Neural cell (in vitro differentiated cells): ENCODE results near the gene ATPAF1. TPM values are rescaled to one million over a fixed set of nuclear protein-coding genes. Genes with fewer than 3 reads are reported as not detected.

Source experiments
- H2AFZ ChIP-seq: fragments of 200-600, 300-800 bp; sonication (generic), shearing (Covaris generic); 2 replicates; pipeline ENCODE4 v1.6.0; 2014; ENCODE audit warnings: low read depth, mild to moderate bottlenecking, antibody characterized with exemption, low read length, moderate library complexity
- H3F3A ChIP-seq: fragments of 200-600 bp; shearing (Covaris generic); 2 replicates; pipeline ENCODE4 v1.6.1; 2016; ENCODE audit warnings: mild to moderate bottlenecking, moderate library complexity, mixed read lengths, antibody characterized with exemption, low read length; ENCODE audit not compliant: insufficient read depth, poor library complexity, severe bottlenecking
- H3K27ac ChIP-seq: fragments of 200-600, 300-800 bp; sonication (generic), shearing (Covaris generic); 2 replicates; pipeline ENCODE4 v1.5.1; 2014; ENCODE audit warnings: mild to moderate bottlenecking, low read length, moderate library complexity
- H3K27me3 ChIP-seq: fragments of 300-800, 200-600 bp; sonication (generic), shearing (Covaris generic); 2 replicates; pipeline ENCODE4 v1.6.0; 2014; ENCODE audit warnings: mild to moderate bottlenecking, low read depth, low read length, moderate library complexity; ENCODE audit not compliant: insufficient read depth
- H3K36me3 ChIP-seq: fragments of 300-800, 200-600 bp; sonication (generic), shearing (Covaris generic); 2 replicates; pipeline ENCODE4 v1.5.1; 2014; ENCODE audit warnings: mild to moderate bottlenecking, antibody characterized with exemption, low read length, moderate library complexity; ENCODE audit not compliant: insufficient read depth
- H3K4me2 ChIP-seq: fragments of 300-800, 200-600 bp; sonication (generic), shearing (Covaris generic); 2 replicates; pipeline ENCODE4 v1.6.0; 2014; ENCODE audit warnings: mild to moderate bottlenecking, low read length
- H3K4me3 ChIP-seq: fragments of 300-800, 200-600 bp; sonication (generic), shearing (Covaris generic); 2 replicates; pipeline ENCODE4 v1.5.1; 2014; ENCODE audit warnings: mild to moderate bottlenecking, low read length, moderate library complexity
- H3K79me2 ChIP-seq: fragments of 200-600 bp; shearing (Covaris generic); replicated peaks from 2 replicates; pipeline ENCODE4 v1.6.0; 2014; ENCODE audit warnings: mild to moderate bottlenecking, low read length, moderate library complexity; ENCODE audit not compliant: insufficient read depth
- H3K9ac ChIP-seq: fragments of 300-800, 200-600 bp; sonication (generic), shearing (Covaris generic); 2 replicates; pipeline ENCODE4 v1.6.1; 2016; ENCODE audit warnings: mild to moderate bottlenecking, low read length, mixed read lengths
- H3K9me2 ChIP-seq: fragments of 200-600 bp; shearing (Covaris generic); 2 replicates; pipeline ENCODE4 v1.6.1; 2016; ENCODE audit warnings: mild to moderate bottlenecking, low read length, mixed read lengths; ENCODE audit not compliant: insufficient read depth
- H3K9me3 ChIP-seq: fragments of 200-600, 300-800 bp; sonication (generic), shearing (Covaris generic); 2 replicates; pipeline ENCODE4 v1.6.1; 2016; ENCODE audit warnings: mild to moderate bottlenecking, mixed run types, low read length, moderate library complexity, mixed read lengths
- H4K20me1 ChIP-seq: fragments of 200-600 bp; shearing (Covaris generic); 2 replicates; pipeline ENCODE4 v1.6.1; 2016; ENCODE audit warnings: mild to moderate bottlenecking, mixed run types; ENCODE audit not compliant: insufficient read depth
- CTCF ChIP-seq: fragments of 450-650 bp; IDR thresholded peaks from 2 replicates; pipeline ENCODE4 v1.5.1; 2014; ENCODE audit warnings: antibody characterized with exemption, mild to moderate bottlenecking, moderate library complexity; ENCODE audit not compliant: poor library complexity, severe bottlenecking
- EP300 ChIP-seq: fragments of 450-650 bp; conservative IDR thresholded peaks from 2 replicates; pipeline ENCODE4 v1.6.1; 2014; ENCODE audit warnings: antibody characterized with exemption, mild to moderate bottlenecking, moderate library complexity; ENCODE audit not compliant: poor library complexity, severe bottlenecking
- EZH2 ChIP-seq: fragments of 200-600, 300-800 bp; shearing (Covaris generic), sonication (generic); IDR thresholded peaks from 2 replicates; pipeline ENCODE4 v1.6.1; 2014; ENCODE audit warnings: antibody characterized with exemption, low read length, borderline replicate concordance, mild to moderate bottlenecking; ENCODE audit not compliant: insufficient read depth, poor library complexity, severe bottlenecking
- MXI1 ChIP-seq: fragments of 450-650 bp; conservative IDR thresholded peaks from 2 replicates; pipeline ENCODE4 v1.6.1; 2014; ENCODE audit warnings: antibody characterized with exemption, mild to moderate bottlenecking; ENCODE audit not compliant: poor library complexity, severe bottlenecking
- RAD21 ChIP-seq: fragments of 450-650 bp; conservative IDR thresholded peaks from 2 replicates; pipeline ENCODE4 v1.6.1; 2014; ENCODE audit warnings: antibody characterized with exemption, mild to moderate bottlenecking, moderate library complexity
- REST ChIP-seq: IDR thresholded peaks from 2 replicates; pipeline ENCODE4 v1.6.1; 2012; ENCODE audit warnings: borderline replicate concordance
- SMC3 ChIP-seq: fragments of 450-650 bp; conservative IDR thresholded peaks from 2 replicates; pipeline ENCODE4 v1.6.1; 2014; ENCODE audit warnings: antibody characterized with exemption, mild to moderate bottlenecking, moderate library complexity; ENCODE audit not compliant: poor library complexity
- TAF1 ChIP-seq: IDR thresholded peaks from 2 replicates; pipeline ENCODE4 v1.6.1; 2012; ENCODE audit warnings: low read depth
- polyA plus RNA-seq: library from polyadenylated mRNA; depleted of rRNA; stranded (reverse); fragments of >200 nt; gene quantifications from 2 replicates; pipeline ENCODE4 v1.2.3, GENCODE V29; 2014

The ATPAF1 gene
- polyA plus RNA-seq, 1 donor from 2014 or later = 80.7 TPM

- no peaks in the 10 kb centered on the region for H3K36me3 ChIP-seq
- no peak overlapping the region for H2AFZ ChIP-seq
- H3K9me3 ChIP-seq = no peaks in the 10 kb centered on the region
- H3K4me2 ChIP-seq = no peak overlapping the region
- peaks cover 21% of the 10 kb centered on the region for H3K27me3 ChIP-seq
- H3K9ac ChIP-seq = no peak overlapping the region
- TF ChIP-seq EZH2 = no peak
- no peak for TF ChIP-seq REST
- no peak for TF ChIP-seq EP300
- no peak for TF ChIP-seq SMC3
- TF ChIP-seq RAD21 = no peak
- no peak for TF ChIP-seq CTCF
- no peak for TF ChIP-seq MXI1
- no peaks in the 10 kb centered on the region for H4K20me1 ChIP-seq
- H3F3A ChIP-seq = no peaks in the 10 kb centered on the region
- no peak overlapping the region for H3K27ac ChIP-seq
- no peaks in the 10 kb centered on the region for H3K9me2 ChIP-seq
- H3K4me3 ChIP-seq = no peak overlapping the region
- no peaks in the 10 kb centered on the region for H3K79me2 ChIP-seq
Measured at GRCh38 chr1:46615088-46615487, 53.1 kb downstream of the ATPAF1 start.

DNA sequence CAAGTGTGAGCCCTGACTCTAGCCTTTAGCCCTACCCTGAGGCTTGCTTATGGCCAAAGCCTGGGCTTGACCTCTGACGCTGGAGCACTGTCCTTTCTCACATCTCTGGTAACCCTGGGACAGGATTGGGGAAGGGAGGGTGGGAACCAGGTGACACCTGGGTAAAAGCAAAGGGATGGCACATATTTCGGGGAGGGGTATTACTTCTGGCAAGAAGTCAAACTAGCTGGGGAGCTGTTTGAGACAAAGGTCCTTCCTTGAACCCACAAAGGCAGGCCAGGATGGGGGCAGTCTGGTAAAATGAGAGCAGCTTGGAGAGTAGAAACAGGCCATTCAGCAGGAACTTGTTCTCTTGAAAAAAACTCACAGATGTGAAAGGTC is 53.6 kb downstream of the ATPAF1 start:
- Histone ChIP-seq H3K9me3 (no peaks in the 10 kb centered on the region), H3K36me3 (no peaks in the 10 kb centered on the region), H3K9ac (no peak overlapping the region), H3K27me3 (peaks cover 21% of the 10 kb centered on the region), H4K20me1 (no peaks in the 10 kb centered on the region), H3K79me2 (no peaks in the 10 kb centered on the region), H3K27ac (no peak overlapping the region), H3F3A (no peaks in the 10 kb centered on the region), H3K4me2 (no peak overlapping the region), H3K4me3 (no peak overlapping the region), H3K9me2 (no peaks in the 10 kb centered on the region), H2AFZ (no peak overlapping the region)
- TF ChIP-seq EZH2 = no peak
- no peak for TF ChIP-seq TAF1
- no peak for TF ChIP-seq CTCF
- TF ChIP-seq EP300 = no peak
- no peak for TF ChIP-seq MXI1
